Activated CD4-positive, alpha-beta memory T cell treated with anti-CD3 and anti-CD28 coated beads for 36 hours (primary cell): ENCODE measurements around the gene HCK. TPM values are rescaled to one million over a fixed set of nuclear protein-coding genes. Genes with fewer than 3 reads are reported as not detected.

Experiments
- CTCF ChIA-PET: fragments of 350-600 bp; sonication (Branson Sonifier 250); formaldehyde crosslinking; loops from one replicate; lab custom pipeline; 2021; ENCODE audit warnings: antibody characterized with exemption, inconsistent platforms; lab: Charles Lee
- POLR2A ChIA-PET: fragments of 350-600 bp; sonication (Branson Sonifier 250); formaldehyde crosslinking; loops from one replicate; lab custom pipeline; 2021; ENCODE audit warnings: antibody characterized with exemption; lab: Charles Lee
- DNase-seq: peaks from one replicate; pipeline ENCODE4 v3.0.0-alpha.2; 2020
- H3K27ac Mint-ChIP-seq: one replicate; pipeline ENCODE4 v1.8.0; 2021; ENCODE audit warnings: mixed read lengths
- H3K27me3 Mint-ChIP-seq: one replicate; pipeline ENCODE4 v1.8.0; 2021; ENCODE audit warnings: mixed read lengths
- H3K36me3 Mint-ChIP-seq: one replicate; pipeline ENCODE4 v1.8.0; 2021; ENCODE audit warnings: mixed read lengths
- H3K4me1 Mint-ChIP-seq: one replicate; pipeline ENCODE4 v1.8.0; 2021; ENCODE audit warnings: low read depth, mixed read lengths
- H3K4me3 Mint-ChIP-seq: one replicate; pipeline ENCODE4 v1.8.0; 2021; ENCODE audit warnings: mild to moderate bottlenecking, mixed read lengths
- H3K9me3 Mint-ChIP-seq: one replicate; pipeline ENCODE4 v1.8.0; 2021; ENCODE audit warnings: mixed read lengths
- intact Hi-C: fragments of 100-400 bp; cut with micrococcal nuclease; formaldehyde crosslinking; loops from one replicate; pipeline ENCODE4 v1.15.1; 2023
- total RNA-seq, 2 experiments: library from RNA; stranded (reverse); gene quantifications; one replicate each; pipeline ENCODE4 v1.2.3, GENCODE V29; 2021

The HCK gene
- total RNA-seq, 2 experiments from 2014 or later: not detected

DNA sequence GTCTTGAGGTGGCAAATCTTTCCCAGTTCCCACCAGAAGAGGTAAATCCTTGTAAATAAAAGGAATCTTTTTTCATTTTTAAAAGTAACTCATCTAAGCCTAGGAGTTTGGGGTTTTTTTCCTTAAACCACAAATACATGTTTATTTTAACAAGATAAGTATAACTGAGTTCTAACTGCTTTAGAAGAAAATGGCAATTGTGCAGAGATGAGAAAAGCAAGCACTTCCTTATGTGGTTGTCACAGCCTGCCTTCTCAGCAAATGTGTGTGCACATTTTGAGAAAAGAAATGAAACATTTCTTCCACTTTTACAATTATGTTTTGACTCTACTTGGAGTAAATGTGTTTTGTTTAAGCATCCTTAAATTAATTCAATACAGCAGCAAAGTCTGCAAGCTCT is 17.7 kb downstream of the HCK start:
- H3K36me3 Mint-ChIP-seq: no peaks in the 10 kb centered on the region
- CTCF ChIA-PET: no interaction called here

DNA sequence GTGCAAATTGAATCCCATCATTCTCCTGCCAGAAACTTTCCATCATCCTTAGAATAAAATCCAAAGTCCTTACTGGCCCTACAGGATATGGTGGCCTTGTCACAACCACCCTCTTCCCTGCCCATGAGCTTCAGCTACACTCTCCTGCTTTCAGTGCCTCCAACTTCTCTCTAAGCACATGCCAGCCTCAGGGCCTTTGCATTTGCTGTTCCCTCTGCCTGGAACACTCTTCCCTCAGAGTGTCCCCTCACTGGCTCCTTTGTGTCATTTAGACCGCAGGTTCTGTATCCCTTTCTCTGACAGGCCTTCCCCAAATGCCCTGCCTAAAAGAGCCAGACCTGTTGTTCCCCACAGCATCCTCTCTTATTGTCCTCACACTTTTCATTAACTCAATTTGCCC is 18.2 kb downstream of the HCK start:
- peaks cover 3% of the 10 kb centered on the region for H3K27me3 Mint-ChIP-seq
- POLR2A ChIA-PET: no interaction called here
- CTCF ChIA-PET: no interaction called here

More for the DNA sequence above, 17.7 kb downstream of the HCK start:
- no peak for DNase-seq
- H3K27me3 Mint-ChIP-seq: peaks cover 3% of the 10 kb centered on the region
- H3K9me3 Mint-ChIP-seq: no peaks in the 10 kb centered on the region
- H3K4me3 Mint-ChIP-seq: no peak overlapping the region
- POLR2A ChIA-PET: no interaction called here
- H3K4me1 Mint-ChIP-seq: no peaks in the 10 kb centered on the region
- H3K27ac Mint-ChIP-seq: no peak overlapping the region
- intact Hi-C loops: no loop called here

DNA sequence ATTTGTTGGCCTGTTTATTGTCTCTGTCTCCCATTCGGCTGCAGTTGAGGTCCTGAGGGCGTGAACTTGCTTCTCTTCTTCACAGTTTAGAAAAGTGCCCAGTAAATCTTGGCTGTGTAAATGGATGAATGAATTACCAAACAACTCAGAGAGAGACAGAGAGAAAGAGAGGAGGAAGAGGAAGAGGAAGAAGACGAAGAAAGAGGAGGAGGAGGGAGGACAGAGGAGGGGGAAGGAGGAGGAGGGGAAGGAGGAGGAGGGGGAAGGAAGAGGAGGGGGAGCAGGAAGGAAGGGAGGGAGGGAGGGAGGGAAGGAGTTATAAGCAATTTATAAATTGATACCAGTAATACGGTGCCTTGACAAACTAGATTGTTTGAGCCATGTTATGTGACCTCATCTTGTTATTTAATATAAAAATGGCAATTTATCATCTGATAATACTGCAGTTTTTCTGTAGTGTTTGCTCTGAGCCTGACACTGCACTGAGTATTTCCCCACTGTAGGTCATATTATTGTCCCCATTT is 18.7 kb downstream of the HCK start:
- H3K9me3 Mint-ChIP-seq: no peaks in the 10 kb centered on the region
- intact Hi-C loops: no loop called here
- H3K4me1 Mint-ChIP-seq: no peaks in the 10 kb centered on the region
- peaks cover 3% of the 10 kb centered on the region for H3K27me3 Mint-ChIP-seq
- DNase-seq: no peak
- ChIA-PET POLR2A (no interaction called here), CTCF (no interaction called here)
- no peaks in the 10 kb centered on the region for H3K36me3 Mint-ChIP-seq
- no peak overlapping the region for H3K4me3 Mint-ChIP-seq
- no peak overlapping the region for H3K27ac Mint-ChIP-seq

More for the DNA sequence above, 18.2 kb downstream of the HCK start:
- H3K9me3 Mint-ChIP-seq: no peaks in the 10 kb centered on the region
- no peaks in the 10 kb centered on the region for H3K4me1 Mint-ChIP-seq
- intact Hi-C loops: no loop called here
- H3K4me3 Mint-ChIP-seq: no peak overlapping the region
- no peak overlapping the region for H3K27ac Mint-ChIP-seq
- DNase-seq: no peak
- no peaks in the 10 kb centered on the region for H3K36me3 Mint-ChIP-seq

DNA sequence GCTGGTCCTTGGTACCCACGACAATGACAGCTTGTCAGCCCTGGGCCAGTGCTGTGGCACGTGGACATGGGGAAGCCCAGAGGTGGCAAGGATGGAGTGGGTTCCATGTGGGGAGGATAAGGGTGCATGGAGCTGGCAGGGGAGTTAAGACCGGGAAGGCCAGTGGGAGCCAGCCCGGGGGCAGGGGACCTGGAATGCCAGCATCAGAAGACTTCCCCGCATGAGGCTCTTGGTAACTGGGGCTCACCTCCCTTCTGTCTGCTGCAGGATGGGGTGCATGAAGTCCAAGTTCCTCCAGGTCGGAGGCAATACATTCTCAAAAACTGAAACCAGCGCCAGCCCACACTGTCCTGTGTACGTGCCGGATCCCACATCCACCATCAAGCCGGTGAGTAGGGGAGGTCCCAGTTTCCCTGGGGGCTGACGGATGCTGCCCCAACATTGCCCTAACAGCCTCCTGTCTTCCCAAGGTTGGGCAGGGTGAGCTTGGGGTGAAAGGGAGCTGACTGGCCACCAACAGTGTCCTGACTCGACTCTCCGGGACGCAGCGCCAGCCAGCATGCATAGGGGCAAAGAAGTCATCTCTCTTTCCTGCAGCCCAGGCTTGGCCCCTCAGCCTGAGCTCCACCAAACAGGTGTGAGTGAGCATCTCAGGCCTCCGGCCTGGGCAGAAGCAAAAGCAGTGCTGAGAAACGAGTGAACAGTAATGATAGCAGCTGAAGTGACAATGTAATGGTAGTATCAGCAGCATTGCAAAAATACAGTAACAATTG is 19.5 kb downstream of the HCK start:
- CTCF ChIA-PET: no interaction called here
- Mint-ChIP-seq H3K27ac (no peak overlapping the region), H3K27me3 (peaks cover 5% of the 10 kb centered on the region), H3K36me3 (no peaks in the 10 kb centered on the region), H3K4me1 (no peaks in the 10 kb centered on the region), H3K4me3 (no peak overlapping the region), H3K9me3 (no peaks in the 10 kb centered on the region)
- POLR2A ChIA-PET: no interaction called here
- intact Hi-C loops: no loop called here
- DNase-seq: no peak

DNA sequence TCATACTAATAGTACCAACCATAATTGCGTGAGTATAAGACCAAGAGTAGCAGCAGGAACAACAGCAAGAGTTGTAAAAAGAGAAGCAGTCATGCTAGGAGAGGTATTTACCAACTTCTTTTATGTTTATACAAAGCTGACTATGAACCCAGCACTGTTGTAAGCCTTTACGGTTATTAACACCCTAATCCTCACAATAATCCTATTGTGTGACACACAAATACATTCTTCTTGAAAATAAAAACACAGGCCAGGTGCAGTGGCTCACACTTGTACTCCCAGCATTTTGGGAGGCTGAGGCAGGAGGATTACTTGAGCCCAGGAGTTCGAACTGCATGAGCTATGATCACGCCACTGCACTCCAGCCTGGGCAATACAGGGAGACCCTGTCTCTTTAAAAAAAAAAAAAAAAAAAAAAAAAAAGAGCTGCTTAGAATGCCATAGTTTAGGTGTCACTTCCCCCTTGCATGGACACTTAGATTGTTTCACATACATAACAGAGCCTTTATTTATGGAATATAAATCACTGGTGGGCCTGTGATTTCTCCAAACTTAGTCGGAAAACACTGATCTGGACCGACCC is 20.2 kb downstream of the HCK start:
- CTCF ChIA-PET: no interaction called here

DNA sequence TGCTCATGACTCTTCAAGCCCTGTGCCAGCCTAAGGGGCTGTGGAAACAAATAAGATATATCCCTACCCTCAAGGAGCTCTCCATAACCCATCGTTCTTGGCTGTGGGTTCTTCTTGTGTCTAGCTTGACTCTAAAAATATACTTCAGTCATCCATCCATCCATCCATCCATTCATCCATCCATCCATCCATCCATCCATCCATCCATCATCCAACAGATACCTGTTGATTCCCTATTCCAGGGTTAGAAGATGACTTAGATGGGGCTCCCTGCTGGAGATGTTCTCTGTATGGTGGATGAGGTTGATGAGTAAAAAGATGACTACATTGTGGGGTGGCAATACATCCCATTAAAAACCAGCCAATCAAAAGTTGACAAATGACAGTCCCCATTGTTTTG is 23.5 kb downstream of the HCK start:
- DNase-seq: no peak
- Mint-ChIP-seq H3K27ac (no peak overlapping the region), H3K4me1 (no peaks in the 10 kb centered on the region), H3K27me3 (peaks cover 4% of the 10 kb centered on the region), H3K36me3 (no peaks in the 10 kb centered on the region), H3K4me3 (no peak overlapping the region), H3K9me3 (no peaks in the 10 kb centered on the region)
- intact Hi-C loops: no loop called here
- CTCF ChIA-PET: no interaction called here
- POLR2A ChIA-PET: no interaction called here

More for the DNA sequence above, 20.2 kb downstream of the HCK start:
- no peaks in the 10 kb centered on the region for H3K4me1 Mint-ChIP-seq
- H3K36me3 Mint-ChIP-seq: no peaks in the 10 kb centered on the region
- peaks cover 5% of the 10 kb centered on the region for H3K27me3 Mint-ChIP-seq
- POLR2A ChIA-PET: no interaction called here
- no peak overlapping the region for H3K27ac Mint-ChIP-seq
- no peaks in the 10 kb centered on the region for H3K9me3 Mint-ChIP-seq
- no peak for DNase-seq
- H3K4me3 Mint-ChIP-seq: no peak overlapping the region
- intact Hi-C loops: no loop called here

DNA sequence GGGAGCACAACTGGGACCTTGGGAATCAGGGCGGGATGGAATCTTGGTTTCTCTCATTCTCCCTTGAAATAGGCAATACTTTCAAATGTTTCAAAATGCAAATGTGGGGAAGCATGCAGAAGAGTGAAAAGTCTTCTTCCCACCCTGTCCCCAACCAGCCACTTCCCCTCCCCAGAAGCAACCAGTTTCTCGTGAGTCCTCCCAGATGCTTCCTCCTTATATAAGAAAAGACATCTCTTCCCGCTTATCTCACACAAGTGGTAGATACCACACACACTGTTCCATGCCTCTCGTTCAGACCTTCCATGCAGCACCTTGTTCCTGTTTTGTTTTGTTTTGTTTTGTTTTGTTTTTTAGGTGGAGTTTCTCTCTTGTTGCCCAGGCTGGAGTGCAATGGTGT is 25.1 kb downstream of the HCK start:
- no peaks in the 10 kb centered on the region for H3K4me1 Mint-ChIP-seq
- H3K36me3 Mint-ChIP-seq: no peaks in the 10 kb centered on the region
- no peaks in the 10 kb centered on the region for H3K9me3 Mint-ChIP-seq
- H3K27me3 Mint-ChIP-seq: peaks cover 6% of the 10 kb centered on the region
- DNase-seq: no peak
- no peak overlapping the region for H3K27ac Mint-ChIP-seq
- ChIA-PET CTCF (no interaction called here), POLR2A (no interaction called here)
- no peak overlapping the region for H3K4me3 Mint-ChIP-seq
- intact Hi-C loops: no loop called here

DNA sequence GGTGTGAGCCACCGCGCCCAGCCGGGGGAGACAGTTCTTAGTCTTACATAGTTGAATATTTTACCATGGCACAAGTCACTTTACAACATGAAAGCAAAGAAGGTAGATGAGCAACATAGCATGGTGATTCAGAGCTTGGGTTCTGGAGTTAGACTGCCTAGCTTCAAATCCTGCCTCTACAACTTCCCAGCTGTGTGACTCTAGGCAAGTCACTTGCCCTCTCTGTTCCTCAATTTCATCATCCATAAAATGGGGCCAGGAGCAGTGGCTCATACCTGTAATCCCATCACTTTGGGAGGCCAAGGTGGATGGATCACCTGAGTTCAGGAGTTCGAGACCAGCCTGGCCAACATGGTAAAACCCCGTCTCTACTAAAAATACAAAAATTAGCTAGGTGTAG is 26.3 kb downstream of the HCK start:
- Mint-ChIP-seq H3K4me1 (no peaks in the 10 kb centered on the region), H3K4me3 (no peak overlapping the region), H3K27me3 (peaks cover 9% of the 10 kb centered on the region), H3K9me3 (no peaks in the 10 kb centered on the region), H3K36me3 (no peaks in the 10 kb centered on the region), H3K27ac (no peak overlapping the region)
- intact Hi-C loops: no loop called here
- POLR2A ChIA-PET: no interaction called here
- CTCF ChIA-PET: interaction anchor here (1.0 kb wide), 1 partner anchor 231 kb away, joined by 3 read pairs; no protein-coding TSS in a partner anchor
- DNase-seq: no peak

DNA sequence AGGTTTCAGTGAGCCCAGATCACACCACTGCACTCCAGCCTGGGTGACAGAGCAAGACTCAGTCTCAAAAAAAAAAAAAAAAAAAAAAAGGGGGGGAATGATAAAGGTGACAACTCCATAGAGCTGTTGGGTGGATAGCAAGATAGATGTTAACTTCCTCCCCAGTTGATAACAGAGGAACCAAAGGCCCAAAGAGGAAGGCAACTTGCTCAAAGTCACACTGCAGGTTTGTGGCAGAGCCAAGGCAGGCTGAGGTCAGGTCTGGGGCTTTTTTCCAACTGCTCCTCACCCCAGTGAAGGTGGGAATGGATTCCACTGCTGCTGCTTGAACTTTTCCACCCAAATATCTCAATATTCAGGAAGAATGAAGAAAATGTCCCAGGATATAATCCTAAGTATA is 26.7 kb downstream of the HCK start:
- Mint-ChIP-seq H3K4me3 (no peak overlapping the region), H3K4me1 (no peaks in the 10 kb centered on the region), H3K9me3 (no peaks in the 10 kb centered on the region), H3K36me3 (no peaks in the 10 kb centered on the region), H3K27me3 (peaks cover 11% of the 10 kb centered on the region), H3K27ac (no peak overlapping the region)
- no peak for DNase-seq
- POLR2A ChIA-PET: no interaction called here
- CTCF ChIA-PET: interaction anchor here (1.0 kb wide), 1 partner anchor 232 kb away, joined by 3 read pairs; no protein-coding TSS in a partner anchor
- intact Hi-C loops: no loop called here

DNA sequence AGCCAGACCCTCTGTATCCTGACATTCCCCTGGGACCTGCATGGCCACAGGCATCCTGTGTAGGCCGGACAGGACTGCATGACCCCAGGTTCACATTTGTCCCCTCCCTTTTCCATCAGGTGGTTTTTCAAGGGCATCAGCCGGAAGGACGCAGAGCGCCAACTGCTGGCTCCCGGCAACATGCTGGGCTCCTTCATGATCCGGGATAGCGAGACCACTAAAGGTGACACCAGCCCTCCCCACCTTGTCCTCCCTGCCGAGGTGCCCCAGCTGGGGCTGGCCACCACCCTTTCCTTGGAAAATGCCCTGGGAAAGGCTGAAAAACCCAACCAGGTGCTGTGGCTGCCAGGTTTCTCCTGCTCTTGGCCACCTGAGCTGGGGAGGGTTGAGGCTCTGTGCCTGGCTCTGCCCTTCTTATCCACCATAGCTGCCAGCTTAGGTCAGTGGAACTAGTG is 27.6 kb downstream of the HCK start:
- H3K4me3 Mint-ChIP-seq: no peak overlapping the region
- DNase-seq: no peak
- H3K4me1 Mint-ChIP-seq: no peaks in the 10 kb centered on the region
- no peak overlapping the region for H3K27ac Mint-ChIP-seq
- CTCF ChIA-PET: interaction anchor here (3.2 kb wide), 1 partner anchor 12 kb away, joined by 26 read pairs; no protein-coding TSS in a partner anchor
- no peaks in the 10 kb centered on the region for H3K36me3 Mint-ChIP-seq
- intact Hi-C loops: no loop called here
- POLR2A ChIA-PET: no interaction called here
- H3K9me3 Mint-ChIP-seq: no peaks in the 10 kb centered on the region
- H3K27me3 Mint-ChIP-seq: peaks cover 12% of the 10 kb centered on the region

DNA sequence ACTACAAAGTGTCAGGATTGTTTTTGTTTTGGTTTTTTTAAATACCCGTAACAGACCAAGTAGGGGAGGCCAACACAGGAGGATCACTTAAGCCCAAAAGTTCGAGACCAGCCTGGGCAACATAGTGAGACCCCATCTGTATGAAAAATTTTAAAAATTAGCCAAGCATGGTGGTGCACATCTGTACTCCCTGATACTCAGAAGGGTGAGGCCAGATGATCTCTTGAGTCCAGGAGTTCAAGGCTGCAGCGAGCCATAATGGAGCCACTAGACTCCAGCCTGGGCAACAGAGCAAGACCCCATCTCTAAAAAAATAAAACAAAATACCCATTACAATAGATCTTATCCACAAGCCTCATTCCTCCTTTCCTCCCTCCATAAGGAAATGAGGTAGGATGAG is 28.7 kb downstream of the HCK start:
- intact Hi-C loops: no loop called here
- Mint-ChIP-seq H3K27ac (no peak overlapping the region), H3K36me3 (no peaks in the 10 kb centered on the region), H3K27me3 (peaks cover 17% of the 10 kb centered on the region), H3K9me3 (no peaks in the 10 kb centered on the region), H3K4me1 (no peaks in the 10 kb centered on the region), H3K4me3 (no peak overlapping the region)
- ChIA-PET POLR2A (no interaction called here), CTCF (interaction anchor here (3.2 kb wide), 1 partner anchor 10 kb away, joined by 26 read pairs; no protein-coding TSS in a partner anchor)
- DNase-seq: no peak

DNA sequence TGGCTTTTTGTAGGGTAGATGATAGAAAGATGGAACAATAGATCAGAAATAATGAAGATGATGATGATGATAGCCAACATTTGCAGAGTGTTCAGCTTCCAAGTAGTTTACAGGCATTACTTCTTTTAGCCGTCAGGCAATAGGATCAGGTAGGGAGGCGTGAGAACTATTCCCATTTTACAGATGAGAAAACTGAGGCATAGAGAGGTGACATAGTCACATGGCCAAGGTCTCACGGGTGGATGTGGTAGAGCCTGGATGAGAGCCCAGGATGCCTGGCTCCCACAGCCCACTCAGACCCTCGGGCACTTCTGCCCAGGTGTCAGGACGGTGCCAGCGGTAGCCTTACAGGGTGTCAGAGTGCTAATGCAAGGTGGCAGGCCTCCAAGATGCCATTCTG is 31.4 kb downstream of the HCK start:
- no peak overlapping the region for H3K27ac Mint-ChIP-seq
- intact Hi-C loops: no loop called here
- no peak for DNase-seq
- no peaks in the 10 kb centered on the region for H3K4me1 Mint-ChIP-seq
- CTCF ChIA-PET: no interaction called here
- no peak overlapping the region for H3K4me3 Mint-ChIP-seq
- peaks cover 17% of the 10 kb centered on the region for H3K27me3 Mint-ChIP-seq
- no peaks in the 10 kb centered on the region for H3K9me3 Mint-ChIP-seq
- H3K36me3 Mint-ChIP-seq: no peaks in the 10 kb centered on the region
- POLR2A ChIA-PET: no interaction called here
